C1 segment of cervical spinal cord (tissue), 14 donors: ENCODE data around the gene TIAM2.
A peak's percentile ranks its signal among the peaks of the same experiment; 100 is the strongest.

ENCODE experiments used
- DNase-seq, 14 donors: peaks; one replicate each; lab custom pipeline; 2025; lab: John Stamatoyannopoulos, UW

The TIAM2 gene

DNA sequence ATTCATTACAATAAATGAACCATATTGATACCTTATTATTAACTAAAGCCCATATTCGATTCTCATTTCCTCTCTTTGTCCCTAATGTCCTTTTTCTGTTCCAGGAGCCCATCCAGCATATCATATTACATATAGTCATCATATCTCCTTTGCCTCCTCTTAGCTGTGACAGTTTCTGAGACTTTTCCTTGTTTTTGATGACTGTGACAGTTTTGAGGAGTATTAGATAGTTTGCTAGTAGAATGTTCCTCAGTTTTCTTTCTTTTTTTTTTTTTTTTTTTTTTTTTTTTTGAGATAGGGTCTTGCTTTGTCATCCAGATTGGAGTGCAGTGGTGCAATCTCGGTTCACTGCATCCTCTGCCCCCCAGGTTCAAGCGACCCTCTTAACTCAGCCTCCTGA is 61.6 kb downstream of the TIAM2 start:
- DNase-seq: no peak

GRCh38 chr6:155061381-155061780 is 66.3 kb downstream of the TIAM2 start:
- DNase-seq: no peak

DNA sequence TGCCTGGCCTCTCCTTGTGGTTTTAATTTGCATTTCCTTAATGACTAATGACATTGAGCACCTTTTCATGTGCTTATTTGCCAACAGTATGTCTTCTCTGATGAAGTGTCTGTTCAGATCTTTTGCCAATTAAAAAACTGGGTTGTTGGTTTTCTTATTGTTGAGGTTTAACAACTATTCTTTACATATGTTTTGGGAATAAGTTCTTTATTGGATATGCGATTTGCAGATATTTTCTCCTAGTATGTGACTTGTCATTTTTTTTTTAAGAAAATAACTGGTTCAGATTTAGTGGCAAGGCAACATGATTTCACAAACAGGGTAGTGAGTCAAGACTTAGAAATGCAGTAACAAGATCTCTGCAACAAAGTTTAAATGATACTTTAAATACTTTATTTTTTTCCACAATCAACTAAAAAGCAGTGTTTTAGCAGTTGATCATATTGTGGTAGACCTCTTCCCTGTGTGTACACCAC is 67.8 kb downstream of the TIAM2 start:
- no peak for DNase-seq

- DNase-seq: no peak
Observed at GRCh38 chr6:155064303-155064702, 69.2 kb downstream of the TIAM2 start.

- DNase-seq: no peak
Observed at GRCh38 chr6:155066361-155066760, 71.2 kb downstream of the TIAM2 start.

DNA sequence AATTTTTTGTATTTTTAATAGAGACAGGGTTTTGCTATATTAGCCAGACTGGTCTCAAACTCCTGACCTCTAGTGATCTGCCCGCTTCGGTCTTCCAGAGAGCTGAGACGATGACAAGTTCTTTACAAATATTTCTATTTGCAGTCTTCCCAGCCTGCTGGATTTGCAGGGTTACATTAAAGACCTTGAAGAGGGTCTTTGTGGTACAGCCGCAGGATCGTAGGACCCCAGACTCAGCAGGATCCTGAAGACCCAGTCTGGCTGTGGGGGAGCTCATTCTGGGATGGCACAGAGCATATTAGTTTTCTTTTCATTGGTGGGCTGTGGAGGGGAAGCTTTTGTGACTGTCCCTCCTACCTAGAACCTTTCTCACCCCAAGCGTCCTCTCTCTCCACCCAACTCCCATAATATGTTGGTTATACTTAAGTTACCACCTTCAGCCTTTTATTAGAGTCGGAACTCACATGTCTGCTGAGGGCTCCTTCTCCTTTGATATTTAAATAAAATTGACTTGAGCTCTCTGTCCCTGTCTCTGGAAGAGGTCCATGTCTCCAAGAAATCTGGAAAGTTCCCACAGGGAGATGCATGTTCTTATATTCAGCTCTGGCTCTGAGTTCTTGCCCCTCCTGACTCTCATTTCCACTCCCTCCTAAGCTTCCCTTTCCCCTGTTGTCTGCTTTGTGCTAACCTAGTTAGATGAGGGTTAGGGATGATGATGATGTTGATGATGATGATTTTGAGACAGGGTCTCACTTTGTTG is 72.0 kb downstream of the TIAM2 start:
- DNase-seq: no peak

- peak in 2 of 14 donors; percentile 2 to 13 for DNase-seq
Observed at GRCh38 chr6:155067956-155068615, 73.0 kb downstream of the TIAM2 start.

GRCh38 chr6:155069543-155069942 is 74.4 kb downstream of the TIAM2 start:
- no peak for DNase-seq

DNA sequence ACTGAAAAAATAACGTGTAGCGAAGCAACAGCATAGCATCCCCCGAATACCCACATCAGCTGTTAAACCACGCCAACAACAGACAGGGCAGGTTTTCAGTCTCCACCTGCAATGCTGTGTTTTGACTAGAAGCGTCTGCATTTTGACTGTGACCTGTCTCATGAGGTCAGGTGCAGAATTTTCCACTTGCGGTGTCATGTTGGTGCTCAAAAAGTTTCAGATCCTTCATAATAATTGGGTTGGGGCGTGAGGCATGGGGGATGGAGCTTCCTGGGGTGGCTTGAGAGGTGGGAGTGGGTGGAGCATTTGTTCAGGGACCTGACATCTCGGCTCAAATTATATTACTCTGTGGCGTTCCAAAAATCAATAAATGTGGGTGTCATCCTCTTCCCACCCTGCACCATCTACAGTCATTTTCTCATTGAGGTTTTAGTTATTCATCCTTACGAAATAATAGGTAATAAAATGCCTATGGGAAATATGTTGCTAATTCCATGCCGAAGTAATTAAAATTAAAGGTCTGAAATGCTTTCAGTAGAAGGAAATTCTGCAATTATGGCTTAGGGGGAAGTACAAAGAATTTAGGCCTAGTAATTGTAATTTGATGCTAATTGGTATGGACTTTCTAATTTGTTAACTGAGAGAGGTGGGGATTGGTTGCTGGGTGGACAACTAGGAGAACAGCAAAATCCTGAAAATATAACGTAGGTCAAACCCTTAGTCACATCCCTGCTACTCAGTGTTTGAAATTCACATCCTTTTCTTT is 81.0 kb downstream of the TIAM2 start:
- no peak for DNase-seq

DNA sequence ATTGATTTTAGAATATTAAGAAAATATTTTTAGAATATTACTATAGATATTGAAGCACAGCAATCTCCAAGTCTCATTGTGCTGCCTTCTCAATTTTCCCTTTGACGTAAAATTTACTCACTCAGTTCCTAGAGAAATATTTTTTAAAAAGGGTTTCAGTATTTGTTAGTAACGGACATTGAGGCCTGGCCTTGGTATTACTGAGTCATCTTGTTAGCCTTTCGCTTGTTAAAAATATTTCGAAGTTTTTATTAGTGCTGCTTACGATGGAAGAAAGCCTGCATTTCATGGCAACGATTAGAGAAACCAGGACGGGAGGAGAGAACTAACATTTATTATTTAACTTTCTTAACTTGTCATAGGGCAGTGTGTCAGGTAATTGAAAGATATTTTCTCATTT is 82.2 kb downstream of the TIAM2 start:
- DNase-seq: no peak

GRCh38 chr6:155077784-155078183 is 82.7 kb downstream of the TIAM2 start:
- no peak for DNase-seq

DNA sequence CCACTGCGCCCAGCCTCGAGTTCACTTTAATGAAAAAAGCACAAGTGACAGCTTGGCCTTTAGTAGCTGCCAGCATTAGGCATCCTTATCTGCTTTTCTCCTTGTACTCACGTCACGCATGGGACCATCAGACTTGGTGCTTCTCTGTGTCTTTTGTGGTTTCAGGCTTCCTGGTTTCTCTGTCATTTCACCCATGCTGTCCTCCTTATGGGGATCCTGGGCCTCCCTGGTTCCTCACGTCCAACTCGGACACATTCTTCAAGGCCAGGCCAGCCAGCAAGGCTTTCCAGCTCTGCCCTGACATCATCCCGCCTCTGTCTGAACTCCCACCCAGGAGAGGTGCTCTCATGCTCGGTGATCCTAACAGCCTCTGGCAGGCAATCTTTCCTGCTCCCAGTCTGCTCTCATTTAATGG is 83.2 kb downstream of the TIAM2 start:
- no peak for DNase-seq

- no peak for DNase-seq
Observed at GRCh38 chr6:155079985-155080452, 84.9 kb downstream of the TIAM2 start.

GRCh38 chr6:155080881-155081845 is 86.0 kb downstream of the TIAM2 start:
- DNase-seq: no peak

DNA sequence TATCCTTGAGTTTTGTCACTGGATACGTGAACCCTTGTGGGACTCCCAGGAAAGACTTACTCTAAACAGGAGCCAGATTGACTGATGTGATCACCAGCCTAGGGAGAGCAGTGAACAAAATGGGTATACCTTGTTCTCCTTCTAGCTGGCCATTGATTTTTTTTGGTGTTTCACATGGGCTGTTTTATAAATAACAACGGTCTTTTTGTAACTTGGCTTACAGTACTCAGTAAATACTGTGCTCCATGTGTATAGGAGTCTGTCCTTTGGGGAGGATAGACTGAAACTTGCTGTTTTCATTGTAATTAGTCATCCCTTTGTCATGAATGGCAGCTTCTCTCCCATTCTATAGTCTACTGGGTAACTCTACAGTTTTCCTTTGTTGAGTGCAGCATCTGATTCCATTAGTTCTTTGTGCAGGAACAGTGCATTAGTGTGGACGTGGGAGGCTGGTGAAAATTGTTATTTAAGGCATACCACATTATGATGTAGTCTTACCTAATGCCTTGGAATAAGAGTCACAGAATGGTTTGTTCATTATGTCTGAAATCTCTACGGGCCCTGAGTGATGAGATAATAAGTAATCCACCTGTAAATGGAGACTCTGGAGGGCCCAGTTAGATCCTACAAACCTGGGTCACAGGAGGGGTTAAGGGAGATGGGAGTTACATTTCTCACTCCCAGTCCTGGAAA is 89.5 kb downstream of the TIAM2 start:
- no peak for DNase-seq

- DNase-seq: no peak
Observed at GRCh38 chr6:155085582-155086257, 90.6 kb downstream of the TIAM2 start.

DNA sequence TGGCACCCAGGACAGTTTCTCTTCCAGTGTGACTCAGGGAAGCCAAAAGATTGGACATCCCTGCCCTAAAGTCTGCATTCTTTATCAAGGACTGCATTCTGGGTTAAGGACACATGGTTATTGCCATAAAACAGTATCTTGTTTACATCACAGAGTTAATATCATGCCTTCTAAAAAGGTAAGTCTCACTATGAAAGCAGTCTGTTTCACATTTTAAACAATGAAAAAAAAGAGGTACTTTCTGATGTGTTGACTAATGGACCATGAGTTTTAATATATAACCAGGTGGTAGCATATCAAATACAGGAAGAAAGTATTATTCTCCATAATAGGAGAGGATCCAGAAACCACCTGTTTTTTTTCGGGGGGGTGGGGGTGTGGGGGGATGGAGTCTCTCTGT is 93.7 kb downstream of the TIAM2 start:
- DNase-seq: no peak

GRCh38 chr6:155089746-155090145 is 94.6 kb downstream of the TIAM2 start:
- no peak for DNase-seq

GRCh38 chr6:155090166-155090565 is 95.1 kb downstream of the TIAM2 start:
- DNase-seq: no peak

GRCh38 chr6:155091756-155092155 is 96.6 kb downstream of the TIAM2 start:
- no peak for DNase-seq
